SU-DHL-6 (cell line): ENCODE data around the gene ABTB2.

ENCODE experiments used
- H2AFZ ChIP-seq: fragments of 200-600 bp; sonication (generic); 2 replicates; pipeline ENCODE4 v1.6.1; 2014; ENCODE audit warnings: low read depth, mild to moderate bottlenecking, moderate library complexity, mixed read lengths, antibody characterized with exemption, low read length; ENCODE audit not compliant: severe bottlenecking
- H3F3A ChIP-seq: fragments of 200-600 bp; shearing (Covaris generic); 2 replicates; pipeline ENCODE4 v1.6.0; 2016; ENCODE audit warnings: antibody characterized with exemption, mild to moderate bottlenecking; ENCODE audit not compliant: insufficient read depth
- H3K27ac ChIP-seq: fragments of 200-600 bp; sonication (generic); 2 replicates; pipeline ENCODE4 v1.5.1; 2016; ENCODE audit warnings: low read depth, mild to moderate bottlenecking, low read length, moderate library complexity, mixed read lengths
- H3K27me3 ChIP-seq: fragments of 200-600 bp; sonication (generic), shearing (Covaris generic); 2 replicates; pipeline ENCODE4 v1.6.0; 2014; ENCODE audit warnings: mild to moderate bottlenecking, low read length
- H3K36me3 ChIP-seq: fragments of 200-600 bp; sonication (generic); 2 replicates; pipeline ENCODE4 v1.6.1; 2014; ENCODE audit warnings: mild to moderate bottlenecking, low read length, mixed read lengths
- H3K4me2 ChIP-seq: fragments of 300-600, 200-600 bp; shearing (Covaris generic), sonication (generic); 2 replicates; pipeline ENCODE4 v1.6.0; 2014; ENCODE audit warnings: low read length, low read depth, mild to moderate bottlenecking; ENCODE audit not compliant: poor library complexity, severe bottlenecking
- H3K4me3 ChIP-seq: fragments of 200-600 bp; sonication (generic); 2 replicates; pipeline ENCODE4 v1.5.1; 2014; ENCODE audit warnings: antibody characterized with exemption, low read length, mild to moderate bottlenecking, mixed read lengths; ENCODE audit not compliant: insufficient read depth, poor library complexity, severe bottlenecking
- H3K79me2 ChIP-seq: fragments of 200-600 bp; sonication (generic); 2 replicates; pipeline ENCODE4 v1.6.1; 2014; ENCODE audit warnings: mild to moderate bottlenecking, low read length, moderate library complexity; ENCODE audit not compliant: insufficient read depth
- H3K9ac ChIP-seq: fragments of 200-600 bp; sonication (generic); 2 replicates; pipeline ENCODE4 v1.7.0; 2014; ENCODE audit warnings: mild to moderate bottlenecking, low read length
- H3K9me2 ChIP-seq: fragments of 200-600 bp; sonication (generic); replicated peaks from 2 replicates; pipeline ENCODE4 v1.6.1; 2014; ENCODE audit warnings: low read length; ENCODE audit not compliant: insufficient read depth
- H3K9me3 ChIP-seq: fragments of 200-600 bp; sonication (generic); 2 replicates; pipeline ENCODE4 v1.6.1; 2014; ENCODE audit warnings: low read length, mixed read lengths; ENCODE audit not compliant: insufficient read depth
- H4K20me1 ChIP-seq: fragments of 200-600 bp; sonication (generic); 2 replicates; pipeline ENCODE4 v1.6.1; 2014; ENCODE audit warnings: low read depth, mild to moderate bottlenecking, antibody characterized with exemption, low read length, moderate library complexity, mixed read lengths
- CTCF ChIP-seq: fragments of 200-600 bp; sonication (generic); IDR thresholded peaks from one replicate; pipeline ENCODE4 v1.5.1; 2017; ENCODE audit warnings: antibody characterized with exemption, mild to moderate bottlenecking, low read length, moderate library complexity; ENCODE audit not compliant: insufficient read depth, poor library complexity, severe bottlenecking
- EZH2phosphoT487 ChIP-seq: fragments of 200-600 bp; sonication (generic), shearing (Covaris generic); conservative IDR thresholded peaks from 2 replicates; pipeline ENCODE4 v1.6.1; 2018; ENCODE audit warnings: mild to moderate bottlenecking, antibody characterized with exemption, low read length, moderate library complexity, mixed read lengths

The ABTB2 gene

DNA sequence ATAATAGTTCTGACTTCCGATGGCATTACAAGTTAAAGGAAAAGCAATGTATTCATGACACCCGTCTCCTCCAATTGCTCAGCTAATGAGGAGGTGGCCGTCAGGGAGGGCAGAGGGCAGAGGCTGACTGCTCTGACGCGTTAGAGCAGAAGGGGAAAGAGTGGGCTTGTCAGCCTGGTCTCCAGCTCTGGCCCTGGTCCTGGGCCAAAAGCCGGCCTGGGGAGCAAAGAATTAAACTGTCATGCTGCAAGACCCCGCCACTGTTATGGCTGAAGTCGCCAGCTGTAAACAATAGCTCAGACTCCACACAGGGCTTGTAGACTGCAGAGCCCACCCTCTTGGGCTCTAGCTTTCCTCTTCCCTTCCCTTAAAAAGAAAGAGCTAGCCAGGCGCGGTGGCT lies 132.7 kb downstream of the ABTB2 start:
- no peaks in the 10 kb centered on the region for H3K36me3 ChIP-seq
- H3K27me3 ChIP-seq, result no peaks in the 10 kb centered on the region
- no peak overlapping the region for H3K9ac ChIP-seq
- TF ChIP-seq CTCF (no peak), EZH2phosphoT487 (no peak)
- H3K9me2 ChIP-seq, result no peaks in the 10 kb centered on the region
- H3K4me2 ChIP-seq, result no peak overlapping the region
- H3F3A ChIP-seq, result no peaks in the 10 kb centered on the region
- no peaks in the 10 kb centered on the region for H3K79me2 ChIP-seq
- H4K20me1 ChIP-seq, result no peaks in the 10 kb centered on the region
- no peaks in the 10 kb centered on the region for H3K9me3 ChIP-seq
- no peak overlapping the region for H3K27ac ChIP-seq
- H3K4me3 ChIP-seq, result no peak overlapping the region
- no peak overlapping the region for H2AFZ ChIP-seq

DNA sequence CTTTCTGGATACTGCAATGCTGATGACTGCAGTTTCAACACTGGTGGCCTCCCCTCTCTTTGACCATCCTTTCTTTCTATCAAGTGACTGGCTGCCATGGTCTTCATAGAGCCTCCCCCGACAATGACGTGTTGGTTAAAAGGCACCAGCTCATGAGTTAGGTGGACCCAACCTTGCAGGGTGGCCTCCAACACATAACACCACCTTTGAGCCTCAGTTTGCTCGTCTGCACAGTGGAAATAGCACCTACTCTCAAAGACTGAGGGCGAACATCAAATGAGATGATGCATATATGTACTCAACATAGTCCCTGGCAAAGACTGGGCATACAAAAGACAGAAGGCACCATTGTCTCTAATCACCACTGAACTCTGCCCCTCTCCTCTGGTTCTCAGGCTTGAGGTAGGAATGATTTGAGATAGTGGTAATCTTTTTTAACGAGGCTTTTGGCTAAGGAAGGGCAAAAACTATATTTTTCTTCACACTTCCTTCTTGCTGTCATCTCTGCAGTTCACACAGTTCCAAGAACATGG lies 133.3 kb downstream of the ABTB2 start:
- Histone ChIP-seq H2AFZ (no peak overlapping the region), H3K79me2 (no peaks in the 10 kb centered on the region), H3K9ac (no peak overlapping the region), H3K9me2 (no peaks in the 10 kb centered on the region), H4K20me1 (no peaks in the 10 kb centered on the region), H3K4me3 (no peak overlapping the region), H3K4me2 (no peak overlapping the region), H3K27ac (no peak overlapping the region), H3K9me3 (no peaks in the 10 kb centered on the region), H3K36me3 (no peaks in the 10 kb centered on the region), H3K27me3 (no peaks in the 10 kb centered on the region), H3F3A (no peaks in the 10 kb centered on the region)
- no peak for TF ChIP-seq CTCF
- no peak for TF ChIP-seq EZH2phosphoT487

- Histone ChIP-seq H3K27ac (no peak overlapping the region), H3K9me2 (no peaks in the 10 kb centered on the region)
Observed at GRCh38 chr11:34223907-34224306, 133.9 kb downstream of the ABTB2 start.

More at GRCh38 chr11:34223907-34224306, 133.9 kb downstream of the ABTB2 start:
- no peaks in the 10 kb centered on the region for H4K20me1 ChIP-seq
- no peaks in the 10 kb centered on the region for H3K27me3 ChIP-seq
- H3F3A ChIP-seq, result no peaks in the 10 kb centered on the region
- H3K4me3 ChIP-seq, result no peak overlapping the region
- H3K79me2 ChIP-seq, result no peaks in the 10 kb centered on the region
- no peak overlapping the region for H3K4me2 ChIP-seq
- no peak for TF ChIP-seq CTCF
- TF ChIP-seq EZH2phosphoT487, result no peak
- no peak overlapping the region for H3K9ac ChIP-seq
- H3K36me3 ChIP-seq, result no peaks in the 10 kb centered on the region
- H3K9me3 ChIP-seq, result no peaks in the 10 kb centered on the region
- no peak overlapping the region for H2AFZ ChIP-seq
